Fibroblast of peridontal ligament (primary cell): ENCODE data around the gene RNF214.
"Not testable (repeated sequence)": the region's sequence is repeated elsewhere in the genome, so short reads cannot be mapped to it uniquely, and the experiment has no call there.

Experiments used
- DNase-seq: peaks from one replicate; pipeline ENCODE4 v3.0.0-alpha.2; 2010; ENCODE audit errors: extremely low read depth

RNF214 gene

DNA sequence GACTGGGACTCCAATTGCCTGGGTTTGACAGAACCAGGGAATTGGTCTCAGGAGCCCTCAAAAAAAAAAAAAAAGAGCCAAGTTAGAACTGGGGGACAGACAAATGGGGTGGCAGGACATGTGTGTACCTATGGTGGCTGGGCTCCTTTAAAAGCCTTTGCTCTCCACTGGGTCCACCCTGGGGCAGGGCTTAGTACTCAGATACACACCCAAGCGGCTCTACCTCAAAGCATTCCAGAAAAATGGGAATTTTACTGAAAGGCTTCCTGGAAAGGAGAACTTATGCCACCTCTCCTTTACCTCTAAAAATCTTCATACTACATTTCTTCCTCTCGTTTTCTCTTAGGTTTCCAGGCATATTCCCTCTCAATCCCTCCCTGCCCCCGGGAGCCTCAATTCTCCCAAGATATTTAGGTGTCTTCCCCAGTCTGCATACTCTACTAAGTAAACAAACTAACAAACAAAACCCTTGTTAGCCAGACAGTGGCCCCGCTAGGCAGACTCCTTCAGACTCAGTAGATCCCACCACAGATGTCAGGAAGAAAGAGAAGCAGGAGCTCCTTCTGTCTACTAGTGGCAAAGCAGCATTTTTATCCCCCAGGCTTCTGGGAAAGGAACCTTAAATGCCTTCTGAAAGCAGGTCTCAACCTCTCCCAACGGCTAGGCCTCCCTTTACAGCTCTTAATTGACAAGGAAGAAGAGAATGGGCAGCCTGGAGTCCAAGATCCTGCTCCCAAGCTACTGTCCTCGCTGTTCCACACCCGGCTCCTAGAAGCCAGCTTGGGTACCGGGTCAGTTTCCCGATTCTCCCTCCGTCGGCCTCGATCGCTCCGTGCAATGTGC is 1.3 kb upstream of the RNF214 start:
- no peak for DNase-seq

DNA sequence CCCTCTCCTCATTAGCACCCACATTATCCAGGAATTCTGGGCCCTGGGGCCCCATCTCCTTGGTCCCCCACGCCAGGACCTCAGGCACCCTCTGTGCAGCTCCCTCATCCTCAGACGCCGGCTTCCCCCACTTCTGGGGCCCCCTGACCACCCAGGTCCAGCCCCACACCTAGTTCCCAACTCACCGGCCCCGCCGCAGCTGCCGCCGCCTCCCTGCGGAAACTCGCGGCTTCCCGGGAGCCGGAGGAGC is 704 bp upstream of the RNF214 start, which contains the start of gene PCSK7:
Gene PCSK7 (minus strand): TSS at position 232 of the 250 bp plus-strand sequence. CDS start 2,229 bp downstream, outside the sequence.
- no peak for DNase-seq

DNA sequence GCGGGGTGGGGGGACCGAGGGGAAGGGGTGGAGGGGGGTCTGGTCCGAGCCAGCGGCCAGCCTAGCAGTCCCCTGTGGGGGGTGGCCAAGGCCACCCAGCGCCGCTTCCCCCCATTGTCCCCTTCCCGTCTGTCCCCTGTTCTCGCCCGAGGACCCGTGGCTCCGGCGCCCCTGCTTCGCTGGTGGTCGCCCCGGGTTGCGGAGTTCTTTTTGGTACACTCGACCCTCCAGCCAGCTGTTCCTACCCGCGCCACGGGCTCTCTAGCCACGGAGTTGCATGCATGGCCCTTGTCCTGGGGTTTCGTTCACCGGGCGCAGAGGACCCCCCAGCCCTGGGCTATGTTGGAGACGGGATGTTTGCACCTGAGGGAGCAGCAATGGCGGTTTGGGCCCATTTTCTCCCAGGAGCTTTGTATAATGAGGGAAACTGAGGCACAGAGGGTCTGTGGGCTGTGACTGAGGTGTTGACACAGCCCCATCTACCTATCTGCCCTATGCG is 489 bp downstream of the RNF214 start:
- DNase-seq = no peak

DNA sequence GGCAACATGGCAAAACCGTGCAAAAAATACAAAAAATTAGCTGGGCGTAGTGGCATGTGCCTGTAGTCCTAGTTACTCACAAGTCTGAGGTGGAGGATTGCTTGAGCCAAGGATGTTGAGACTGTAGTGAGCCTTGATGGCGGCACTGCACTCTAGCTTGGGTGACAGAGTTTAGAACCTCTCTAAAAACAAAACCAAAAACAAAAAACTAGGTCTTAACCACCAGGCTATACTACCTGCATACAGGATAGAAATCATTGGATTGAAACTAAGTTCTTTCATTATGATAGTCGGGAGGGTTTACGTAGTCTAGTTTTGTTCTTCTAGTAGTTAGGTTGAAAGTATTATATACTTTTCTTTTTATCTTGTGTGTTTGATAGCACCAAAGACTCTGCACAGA is 5.8 kb downstream of the RNF214 start:
- no peak for DNase-seq

DNA sequence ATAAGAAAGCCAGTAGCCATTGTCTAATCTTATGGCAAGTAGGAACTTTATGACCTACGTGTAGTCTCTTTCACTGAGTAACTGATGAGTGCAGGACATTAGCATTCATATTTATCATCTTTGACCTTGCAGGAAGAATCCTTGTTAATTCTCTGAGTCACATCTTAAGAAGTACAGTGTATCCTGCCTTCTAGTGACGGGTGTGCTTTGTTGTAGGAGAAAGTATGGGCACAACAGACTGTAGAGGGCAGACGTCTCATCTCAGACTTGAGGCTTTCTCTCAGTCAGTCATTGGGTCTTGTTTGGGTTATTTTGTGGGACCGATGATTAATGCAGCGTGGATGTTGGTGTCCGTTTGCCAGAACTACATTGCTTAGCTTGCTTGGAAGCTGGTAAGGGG is 6.8 kb downstream of the RNF214 start:
- peak; percentile 87 for DNase-seq

DNA sequence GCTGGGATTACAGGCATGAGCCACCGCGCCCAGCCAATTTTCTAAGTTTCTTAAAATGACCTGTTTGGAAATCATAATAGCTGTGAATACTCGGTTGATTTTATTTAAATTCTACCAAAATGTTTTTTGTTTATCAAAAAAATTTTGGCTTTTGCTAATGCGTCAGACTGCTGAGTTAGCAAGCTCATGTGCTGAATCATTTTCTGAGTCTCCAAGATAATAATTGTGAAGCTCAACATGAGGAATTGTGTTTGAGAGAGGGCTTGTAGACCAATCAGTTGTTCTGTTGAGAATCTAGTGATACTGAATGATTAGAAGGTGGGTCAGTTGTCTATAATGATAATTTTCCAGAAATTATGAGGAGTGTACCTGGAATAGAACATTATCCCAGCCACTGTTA is 15.9 kb downstream of the RNF214 start:
- no peak for DNase-seq

DNA sequence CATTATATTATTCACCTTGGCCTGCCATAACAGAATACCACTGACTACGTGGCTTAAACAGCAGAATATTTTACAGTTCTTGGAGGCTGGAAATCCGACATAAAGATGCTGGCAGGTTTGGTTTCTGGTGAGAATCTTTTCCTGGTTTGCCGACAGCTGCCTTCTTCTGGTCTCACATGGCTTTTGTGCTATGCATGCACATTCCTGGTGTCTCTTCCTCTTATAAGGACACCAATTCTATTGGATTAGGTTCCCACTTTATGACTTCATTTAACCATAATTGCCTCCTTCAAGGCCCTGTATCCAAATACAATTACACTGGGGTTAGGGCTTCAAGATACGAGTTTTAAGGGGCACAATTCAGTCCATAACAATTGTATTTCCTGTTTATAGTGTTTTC is 17.1 kb downstream of the RNF214 start:
- DNase-seq = no peak

DNA sequence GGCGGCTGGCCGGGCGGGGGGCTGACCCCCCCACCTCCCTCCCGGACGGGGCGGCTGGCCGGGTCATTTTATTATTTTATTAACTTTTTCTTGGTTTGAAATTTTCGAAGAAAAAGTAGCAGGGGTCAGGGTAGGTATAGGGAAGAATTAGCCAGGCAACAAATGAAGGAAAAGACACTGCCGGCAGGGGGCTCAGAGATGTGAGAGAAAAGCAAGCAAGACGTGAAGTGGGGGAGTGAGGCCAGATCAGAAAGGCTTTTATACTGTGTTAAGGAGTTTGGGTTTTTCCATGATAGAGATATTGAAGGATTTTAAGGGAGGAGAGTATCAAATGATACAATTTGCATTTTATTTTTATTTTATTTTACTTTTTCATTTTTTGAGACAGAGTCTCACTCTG is 19.0 kb downstream of the RNF214 start:
- DNase-seq = no peak

DNA sequence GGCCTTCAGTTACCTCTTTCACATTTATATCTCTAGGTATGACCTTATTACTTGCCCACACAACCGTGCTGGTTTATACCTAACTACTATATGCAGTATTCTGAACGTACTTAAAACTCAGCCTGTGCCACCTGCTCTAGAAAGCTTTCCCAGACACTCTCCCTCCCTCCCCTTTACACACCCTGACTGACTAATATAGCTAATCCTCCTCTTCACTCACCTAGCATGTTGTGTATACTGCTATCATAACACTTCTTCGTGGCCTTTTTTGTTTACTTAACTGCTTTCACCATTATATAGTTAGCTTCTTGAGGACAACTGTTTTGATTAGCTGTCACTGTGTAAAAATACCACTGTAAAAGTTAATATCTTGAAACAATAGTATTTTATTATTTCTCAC is 23.5 kb downstream of the RNF214 start:
- DNase-seq = no peak

DNA sequence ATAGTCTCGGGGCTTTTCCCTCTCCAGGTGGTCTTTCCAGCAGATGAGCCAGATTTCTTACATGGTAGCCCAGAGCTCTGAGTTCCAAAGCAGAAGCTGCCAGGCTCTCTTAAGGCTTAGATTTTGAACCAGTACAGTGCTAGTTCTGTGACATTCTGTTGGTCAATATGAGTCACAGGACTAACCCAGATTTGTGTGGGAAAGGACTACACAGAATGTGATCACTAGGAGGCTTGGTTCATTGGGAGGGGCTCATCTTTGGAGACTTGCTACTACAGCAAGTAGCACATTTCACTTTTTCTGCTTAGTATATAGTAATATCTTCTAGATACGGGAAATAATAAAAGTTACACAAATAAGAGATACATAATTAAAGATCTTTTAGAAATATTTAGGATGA is 24.1 kb downstream of the RNF214 start:
- DNase-seq = peak; percentile 52

DNA sequence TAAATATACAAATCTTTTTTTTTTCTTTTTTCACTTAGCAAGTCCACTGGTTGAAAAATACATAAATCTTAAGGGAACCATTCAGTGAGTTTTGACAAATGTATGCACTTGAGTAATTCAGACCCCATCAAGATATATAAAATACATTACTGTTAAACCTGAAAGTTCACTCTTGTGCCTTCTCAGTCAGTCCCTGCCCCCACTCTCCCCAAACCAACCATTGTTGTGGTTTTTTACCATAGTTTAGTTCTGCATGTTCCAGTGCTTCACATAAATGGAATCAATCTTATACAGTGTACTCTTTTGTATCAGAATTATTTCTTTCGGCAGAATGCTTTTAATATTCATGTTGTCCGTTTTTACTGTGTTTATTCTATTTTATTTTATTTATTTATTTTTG is 26.1 kb downstream of the RNF214 start:
- DNase-seq = no peak

DNA sequence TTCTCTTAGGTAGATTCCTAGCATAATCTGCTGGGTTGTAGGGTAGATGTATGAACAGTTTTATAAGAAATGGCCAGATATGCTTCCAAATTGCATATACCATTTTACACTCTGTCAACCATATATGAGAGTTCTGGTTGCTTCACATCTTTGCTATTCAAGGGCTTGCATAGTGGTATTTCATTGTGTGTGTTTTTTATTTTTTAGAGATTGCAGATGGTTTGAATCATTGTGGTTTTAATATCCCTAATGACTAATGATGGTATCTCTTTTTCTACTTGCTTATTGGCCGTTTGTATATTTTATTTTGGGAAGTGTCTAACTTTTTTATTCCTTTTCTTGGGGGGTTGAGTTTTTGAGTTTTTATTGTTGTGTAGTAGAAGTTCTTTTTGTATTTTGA is 26.9 kb downstream of the RNF214 start:
- DNase-seq = peak; percentile 54

DNA sequence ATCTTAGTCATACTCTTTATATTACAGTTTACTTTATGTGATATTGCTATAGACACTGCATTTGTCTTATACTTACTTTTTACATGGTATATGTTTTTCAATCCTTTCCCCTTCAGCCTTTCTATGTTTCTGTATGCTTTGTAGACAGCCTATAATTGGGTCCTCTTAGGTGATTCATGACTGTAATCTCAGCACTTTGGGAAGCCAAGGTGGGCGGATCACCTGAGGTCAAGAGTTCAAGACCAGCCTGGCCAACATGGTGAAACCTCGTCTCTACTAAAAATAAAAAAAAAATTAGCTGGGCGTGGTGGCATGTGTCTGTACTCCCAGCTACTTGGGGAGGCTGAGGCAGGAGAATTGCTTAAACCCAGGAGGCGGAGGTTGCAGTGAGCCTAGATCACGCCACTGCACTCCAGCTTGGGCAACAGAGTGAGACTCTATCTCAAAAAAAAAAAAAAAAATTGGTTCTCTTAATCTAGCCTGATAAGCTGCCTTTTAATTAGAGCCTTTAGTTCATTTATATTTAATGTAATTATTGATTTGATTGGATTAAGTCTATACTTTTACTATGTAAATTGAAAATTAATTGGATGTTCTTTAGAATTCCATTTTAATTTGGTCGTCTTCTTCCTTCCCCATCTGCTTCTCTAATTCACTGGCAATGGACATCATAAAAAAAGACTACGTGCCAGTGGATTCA is 32.3 kb downstream of the RNF214 start:
- DNase-seq = not testable (repeated sequence)

DNA sequence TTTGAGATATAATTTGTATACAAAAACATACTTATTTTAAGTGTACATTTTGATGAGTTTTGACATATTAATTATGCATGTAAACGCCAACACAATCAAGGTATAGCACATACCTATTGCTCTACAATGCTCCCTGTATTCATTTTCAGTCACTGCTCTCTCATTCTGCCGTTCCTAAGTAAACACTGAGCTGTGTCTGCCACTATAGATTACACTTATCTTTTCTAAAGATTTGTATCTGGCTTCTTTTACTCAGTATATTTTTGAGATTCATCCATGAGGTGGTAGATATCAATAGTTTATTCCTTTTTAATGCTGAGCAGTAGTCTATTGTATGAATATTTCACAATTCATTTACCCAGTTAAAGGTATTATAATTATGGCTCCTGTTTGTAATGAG is 33.3 kb downstream of the RNF214 start:
- DNase-seq = no peak

DNA sequence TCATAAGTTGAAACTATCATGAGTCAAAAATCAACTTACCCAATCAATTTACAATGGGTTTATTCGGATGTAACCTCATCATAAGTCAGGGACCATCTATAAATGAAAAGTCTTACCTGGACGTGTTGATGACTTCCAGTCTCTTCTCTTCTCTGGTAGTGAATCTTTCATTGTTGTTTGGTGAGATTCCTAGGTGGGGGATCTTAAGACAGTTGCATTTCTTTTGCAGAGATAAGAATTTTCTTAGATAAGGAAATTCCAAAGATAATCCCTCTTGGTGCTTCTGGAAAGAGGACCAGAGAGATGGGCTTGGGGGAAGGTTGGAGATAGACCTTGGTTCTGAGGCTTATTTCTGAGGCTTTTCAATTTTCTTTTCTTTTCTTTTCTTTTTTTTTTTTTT is 37.4 kb downstream of the RNF214 start:
- no peak for DNase-seq

DNA sequence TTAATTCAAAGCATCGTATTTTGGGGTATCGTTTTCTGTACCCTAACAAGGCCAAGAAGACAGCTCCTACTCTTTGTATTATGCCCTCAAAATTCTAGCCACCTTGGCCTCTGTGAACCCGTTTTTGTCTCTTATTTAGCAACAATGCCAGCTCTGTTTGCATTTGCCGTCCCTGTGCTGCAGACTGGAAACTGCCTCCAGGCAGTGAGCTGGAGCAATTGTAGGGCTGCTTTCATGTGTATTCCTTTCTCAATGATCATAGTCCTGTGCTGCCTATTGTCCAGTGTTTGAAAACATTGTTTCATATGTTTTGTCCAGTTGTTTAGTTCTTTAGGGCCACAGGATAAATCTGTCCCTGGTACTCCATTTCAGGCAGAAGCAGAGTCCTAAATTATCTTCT is 38.7 kb downstream of the RNF214 start:
- no peak for DNase-seq

DNA sequence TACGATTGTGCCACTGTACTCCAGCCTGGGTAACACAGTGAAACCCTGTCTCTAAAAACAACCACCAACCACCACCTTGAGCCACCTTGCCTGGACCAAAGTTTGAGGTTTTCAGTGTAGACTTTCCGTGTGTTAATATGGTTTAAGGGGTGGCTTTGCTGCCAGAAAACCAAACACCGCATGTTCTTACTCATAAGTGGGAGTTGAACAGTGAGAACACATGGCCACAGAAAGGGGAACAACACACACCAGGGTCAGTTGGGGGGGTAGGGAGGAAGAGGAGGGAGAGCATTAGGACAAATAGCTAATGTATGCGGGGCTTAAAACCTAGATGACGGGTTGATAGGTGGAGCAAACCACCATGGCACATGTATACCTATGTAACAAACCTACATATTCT is 39.7 kb downstream of the RNF214 start:
- not testable (repeated sequence) for DNase-seq

DNA sequence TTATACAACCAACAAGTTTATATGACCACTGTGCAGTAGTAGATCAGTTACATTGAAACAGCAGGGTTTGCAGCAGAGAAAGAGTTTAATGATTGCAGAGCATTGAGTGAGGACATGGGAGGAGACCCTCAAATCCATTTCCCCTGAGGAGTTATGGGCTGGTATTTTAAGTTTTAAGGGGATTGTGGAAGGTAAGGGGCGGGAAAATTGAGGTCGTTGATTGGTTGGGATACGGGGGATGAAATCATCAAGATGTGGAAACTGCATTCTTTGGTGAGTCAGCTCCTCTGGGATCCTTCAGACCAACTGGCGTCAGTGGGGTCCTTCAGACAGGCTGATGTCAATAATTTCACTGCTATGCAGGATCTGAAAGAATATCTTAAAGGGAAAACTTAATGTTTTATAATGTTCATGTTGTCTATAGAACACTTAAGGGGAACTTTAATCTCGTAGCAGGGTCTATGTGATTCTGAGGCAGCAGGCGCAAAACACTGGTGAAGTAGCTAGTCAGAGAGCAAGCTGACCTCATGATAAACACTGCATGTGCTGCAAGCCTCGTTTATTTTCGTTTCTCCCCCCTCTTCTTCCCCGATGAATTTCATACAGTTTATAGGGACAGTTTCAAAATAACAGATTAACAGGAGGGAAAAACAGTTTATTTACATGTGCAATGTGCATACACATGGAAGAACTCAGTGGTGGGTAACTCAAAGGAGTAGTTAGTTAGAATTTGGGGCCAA is 41.2 kb downstream of the RNF214 start:
- DNase-seq = peak; percentile 94

DNA sequence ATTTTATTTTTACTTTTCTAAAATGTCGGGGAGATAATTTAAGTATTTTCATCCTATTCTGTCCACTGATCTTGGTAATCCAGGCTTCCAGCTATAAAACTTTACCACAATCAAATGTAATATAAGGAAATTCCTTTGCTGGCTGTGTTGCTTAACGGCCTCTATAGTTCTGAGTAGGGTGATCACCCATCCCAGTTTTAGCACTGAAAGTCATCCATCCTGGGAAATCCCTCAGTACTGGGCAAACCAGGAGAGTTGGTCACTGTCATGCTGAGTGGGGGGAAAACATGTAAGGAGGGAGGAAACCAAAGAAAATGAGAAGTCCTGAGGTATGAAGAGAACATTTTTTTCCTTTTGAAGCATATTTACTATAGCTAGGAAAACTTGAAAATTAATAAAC is 45.9 kb downstream of the RNF214 start:
- DNase-seq = no peak

DNA sequence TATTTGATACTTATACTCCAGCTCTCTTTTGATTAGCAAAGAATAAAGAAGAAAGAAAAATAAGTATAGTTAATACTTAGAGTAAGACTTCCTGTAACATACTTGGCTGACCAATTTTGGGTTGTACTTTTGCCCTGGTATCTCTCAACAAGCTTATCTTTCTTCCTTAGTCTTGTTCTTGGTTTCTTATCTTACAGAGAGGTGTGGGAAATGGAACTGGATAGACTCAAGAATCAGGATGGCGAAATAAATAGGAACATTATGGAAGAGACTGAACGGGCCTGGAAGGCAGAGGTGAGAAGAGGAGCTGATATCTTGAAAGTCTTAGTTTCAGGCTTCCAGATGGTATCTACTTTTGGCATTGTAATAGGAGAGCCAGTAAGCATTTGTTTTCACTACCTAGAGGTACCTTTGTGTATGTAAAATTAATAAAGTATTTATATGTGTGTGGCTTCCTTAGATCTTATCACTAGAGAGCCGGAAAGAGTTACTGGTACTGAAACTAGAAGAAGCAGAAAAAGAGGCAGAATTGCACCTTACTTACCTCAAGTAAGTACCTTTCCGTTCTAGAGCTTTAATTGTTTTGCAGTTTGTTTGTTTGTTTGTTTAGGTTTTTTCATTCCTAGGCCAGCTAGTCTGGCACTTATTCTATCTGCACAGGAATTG is 47.4 kb downstream of the RNF214 start:
- no peak for DNase-seq

DNA sequence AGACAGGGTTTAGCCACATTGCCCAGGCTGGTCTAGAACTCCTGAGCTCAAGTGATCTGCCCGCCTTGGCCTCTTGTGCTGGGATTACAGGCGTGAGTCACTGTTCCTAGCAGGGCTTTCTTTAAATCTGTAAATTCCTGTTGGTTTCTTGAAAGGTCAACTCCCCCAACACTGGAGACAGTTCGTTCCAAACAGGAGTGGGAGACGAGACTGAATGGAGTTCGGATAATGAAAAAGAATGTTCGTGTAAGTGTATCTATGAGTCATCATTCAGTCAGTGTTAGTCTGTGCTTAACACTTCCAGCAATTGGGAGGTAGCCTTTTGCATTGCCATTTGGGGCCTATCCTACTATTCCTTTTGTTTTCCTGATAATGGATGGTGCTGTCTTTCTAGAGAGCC is 48.7 kb downstream of the RNF214 start:
- peak; percentile 97 for DNase-seq

DNA sequence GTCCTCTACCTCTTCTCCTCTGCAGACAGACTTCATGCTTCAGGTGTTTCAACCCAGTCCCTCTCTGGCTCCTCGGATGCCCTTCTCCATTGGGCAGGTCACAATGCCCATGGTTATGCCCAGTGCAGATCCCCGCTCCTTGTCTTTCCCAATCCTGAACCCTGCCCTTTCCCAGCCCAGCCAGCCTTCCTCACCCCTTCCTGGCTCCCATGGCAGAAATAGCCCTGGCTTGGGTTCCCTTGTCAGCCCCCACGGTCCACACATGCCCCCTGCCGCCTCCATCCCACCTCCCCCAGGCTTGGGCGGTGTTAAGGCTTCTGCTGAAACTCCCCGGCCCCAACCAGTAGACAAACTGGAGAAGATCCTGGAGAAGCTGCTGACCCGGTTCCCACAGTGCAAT is 49.4 kb downstream of the RNF214 start:
- DNase-seq = no peak
